Loucy (cell line): ENCODE data around the gene C1QL1.

Experiments used
- H2AFZ ChIP-seq: fragments of 200-600 bp; sonication (generic); 2 replicates; pipeline ENCODE4 v1.6.0; 2016; ENCODE audit warnings: antibody characterized with exemption, mild to moderate bottlenecking, low read length, moderate library complexity
- H3F3A ChIP-seq: fragments of 200-600 bp; 2 replicates; pipeline ENCODE4 v1.6.0; 2016; ENCODE audit warnings: antibody characterized with exemption, low read depth, mild to moderate bottlenecking
- H3K27me3 ChIP-seq: fragments of 200-600 bp; sonication (generic); 2 replicates; pipeline ENCODE4 v1.6.1; 2014; ENCODE audit warnings: low read length, mild to moderate bottlenecking; ENCODE audit not compliant: insufficient read depth, poor library complexity, severe bottlenecking
- H3K36me3 ChIP-seq: fragments of 200-600 bp; sonication (generic); 2 replicates; pipeline ENCODE4 v1.6.1; 2016; ENCODE audit warnings: low read length; ENCODE audit not compliant: insufficient read depth
- H3K4me1 ChIP-seq: fragments of 200-600 bp; sonication (generic); 2 replicates; pipeline ENCODE4 v1.5.1; 2014; ENCODE audit warnings: low read length, mild to moderate bottlenecking; ENCODE audit not compliant: insufficient read depth, poor library complexity, severe bottlenecking
- H3K4me2 ChIP-seq: fragments of 200-600 bp; sonication (generic); 2 replicates; pipeline ENCODE4 v1.6.0; 2014; ENCODE audit warnings: antibody characterized with exemption, low read length, low read depth, mild to moderate bottlenecking; ENCODE audit not compliant: poor library complexity, severe bottlenecking
- H3K4me3 ChIP-seq: fragments of 200-600 bp; sonication (generic); 2 replicates; pipeline ENCODE4 v1.5.1; 2014; ENCODE audit warnings: low read length, mild to moderate bottlenecking, mixed read lengths; ENCODE audit not compliant: poor library complexity, severe bottlenecking
- H3K79me2 ChIP-seq: fragments of 200-600 bp; sonication (generic); 2 replicates; pipeline ENCODE4 v1.6.1; 2014; ENCODE audit warnings: low read length; ENCODE audit not compliant: insufficient read depth
- H3K9ac ChIP-seq: fragments of 200-600 bp; sonication (generic); 2 replicates; pipeline ENCODE4 v1.6.0; 2014; ENCODE audit warnings: mild to moderate bottlenecking, low read depth, low read length, moderate library complexity; ENCODE audit not compliant: poor library complexity, severe bottlenecking
- H3K9me2 ChIP-seq: fragments of 200-600 bp; sonication (generic); replicated peaks from 2 replicates; pipeline ENCODE4 v1.6.1; 2016; ENCODE audit warnings: low read depth, low read length, mixed read lengths
- H3K9me3 ChIP-seq: fragments of 200-600 bp; sonication (generic); 2 replicates; pipeline ENCODE4 v1.6.1; 2014; ENCODE audit warnings: mild to moderate bottlenecking, antibody characterized with exemption, low read length, low read depth; ENCODE audit not compliant: insufficient read depth
- H4K20me1 ChIP-seq: fragments of 200-600 bp; sonication (generic); 2 replicates; pipeline ENCODE4 v1.6.0; 2014; ENCODE audit warnings: antibody characterized with exemption, low read length, mild to moderate bottlenecking; ENCODE audit not compliant: insufficient read depth, poor library complexity, severe bottlenecking
- CTCF ChIP-seq: fragments of 200-600 bp; sonication (generic); conservative IDR thresholded peaks from 2 replicates; pipeline ENCODE4 v1.5.1; 2014; ENCODE audit warnings: mild to moderate bottlenecking, antibody characterized with exemption, low read length
- EZH2phosphoT487 ChIP-seq: fragments of 200-600 bp; IDR thresholded peaks from 2 replicates; pipeline ENCODE4 v1.6.1; 2018; ENCODE audit warnings: antibody characterized with exemption, mild to moderate bottlenecking, moderate library complexity, borderline replicate concordance

Gene C1QL1

GRCh38 chr17:44968225-44969143 is at the start of gene C1QL1:
TSS of gene C1QL1 (minus strand) at chr17:44968303. CDS start at chr17:44968048, 255 bp downstream.
- Histone ChIP-seq H3K9ac (no peak within 1 kb of the TSS), H3K27me3 (peaks cover 27% of the 10 kb centered on the region), H2AFZ (peak within 1 kb of the TSS; percentile 87)

GRCh38 chr17:45016823-45017222 is 48.7 kb upstream of the C1QL1 start:
- Histone ChIP-seq H3K79me2 (no peaks in the 10 kb centered on the region), H3K27me3 (no peaks in the 10 kb centered on the region), H3K9me3 (no peaks in the 10 kb centered on the region), H3K36me3 (no peaks in the 10 kb centered on the region), H3K4me1 (peaks cover 4% of the 10 kb centered on the region), H3K4me3 (no peak overlapping the region), H3K9me2 (no peaks in the 10 kb centered on the region), H4K20me1 (no peaks in the 10 kb centered on the region), H2AFZ (no peak overlapping the region), H3K4me2 (no peak overlapping the region), H3F3A (no peaks in the 10 kb centered on the region), H3K9ac (no peak overlapping the region)
- TF ChIP-seq EZH2phosphoT487, result no peak
- peak; percentile 62 for TF ChIP-seq CTCF

More at GRCh38 chr17:44968225-44969143, at the start of gene C1QL1:
- no peaks in the 10 kb centered on the region for H3K36me3 ChIP-seq
- no peaks in the 10 kb centered on the region for H3K9me3 ChIP-seq
- H3K79me2 ChIP-seq, result no peaks in the 10 kb centered on the region
- peaks cover 4% of the 10 kb centered on the region for H3K4me1 ChIP-seq
- no peaks in the 10 kb centered on the region for H3K9me2 ChIP-seq
- H3K4me3 ChIP-seq, result peak within 1 kb of the TSS; percentile 73
- peak within 1 kb of the TSS; percentile 91 for H3K4me2 ChIP-seq
- H4K20me1 ChIP-seq, result no peaks in the 10 kb centered on the region
- TF ChIP-seq CTCF (peak; percentile 25), EZH2phosphoT487 (no peak)
- H3F3A ChIP-seq, result no peaks in the 10 kb centered on the region

GRCh38 chr17:45016237-45016636 is 48.1 kb upstream of the C1QL1 start:
- H3K27me3 ChIP-seq, result no peaks in the 10 kb centered on the region

More at GRCh38 chr17:45016237-45016636, 48.1 kb upstream of the C1QL1 start:
- Histone ChIP-seq H3K4me3 (no peak overlapping the region), H4K20me1 (no peaks in the 10 kb centered on the region), H3K4me2 (no peak overlapping the region), H3K9ac (no peak overlapping the region), H2AFZ (no peak overlapping the region), H3K9me3 (no peaks in the 10 kb centered on the region), H3K79me2 (no peaks in the 10 kb centered on the region), H3F3A (no peaks in the 10 kb centered on the region), H3K36me3 (no peaks in the 10 kb centered on the region), H3K9me2 (no peaks in the 10 kb centered on the region), H3K4me1 (peaks cover 4% of the 10 kb centered on the region)
- TF ChIP-seq EZH2phosphoT487 (no peak), CTCF (no peak)
